DOHH2 (cell line): ENCODE results near the gene CYBRD1.

Source experiments
- EZH2phosphoT487 ChIP-seq: fragments of 200-600 bp; sonication (generic); IDR thresholded peaks from 2 replicates; pipeline ENCODE4 v1.6.1; 2017; ENCODE audit warnings: borderline replicate concordance, mild to moderate bottlenecking, antibody characterized with exemption, low read length, moderate library complexity, mixed read lengths
- TF ChIP-seq, protein P1 (sequence below): fragments of 200-600 bp; sonication (generic); IDR thresholded peaks from one replicate; pipeline ENCODE4 v1.5.1; 2014; ENCODE audit warnings: antibody characterized with exemption, mild to moderate bottlenecking, low read depth, low read length; ENCODE audit not compliant: poor library complexity, severe bottlenecking

DNA sequence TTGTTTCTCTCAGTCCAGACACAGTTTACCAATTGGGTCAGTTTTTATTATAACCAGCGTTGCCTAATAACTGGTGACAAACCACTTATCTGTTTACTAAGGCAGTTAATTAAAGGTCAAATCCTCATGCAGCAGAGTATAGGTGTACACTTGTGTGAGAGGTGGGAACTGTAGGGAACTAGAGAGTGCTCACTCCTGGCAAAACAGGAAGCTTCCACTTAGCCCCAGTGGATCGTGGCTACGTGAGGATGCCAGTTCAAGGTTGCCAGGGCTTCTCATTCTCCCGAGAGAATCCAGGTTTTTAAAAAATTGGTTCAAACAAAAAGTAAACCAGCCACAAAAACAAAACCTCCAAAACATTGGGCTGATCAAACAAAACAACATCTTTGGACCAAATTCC is 8.1 kb downstream of the CYBRD1 start:
- TF ChIP-seq, protein P1, sequence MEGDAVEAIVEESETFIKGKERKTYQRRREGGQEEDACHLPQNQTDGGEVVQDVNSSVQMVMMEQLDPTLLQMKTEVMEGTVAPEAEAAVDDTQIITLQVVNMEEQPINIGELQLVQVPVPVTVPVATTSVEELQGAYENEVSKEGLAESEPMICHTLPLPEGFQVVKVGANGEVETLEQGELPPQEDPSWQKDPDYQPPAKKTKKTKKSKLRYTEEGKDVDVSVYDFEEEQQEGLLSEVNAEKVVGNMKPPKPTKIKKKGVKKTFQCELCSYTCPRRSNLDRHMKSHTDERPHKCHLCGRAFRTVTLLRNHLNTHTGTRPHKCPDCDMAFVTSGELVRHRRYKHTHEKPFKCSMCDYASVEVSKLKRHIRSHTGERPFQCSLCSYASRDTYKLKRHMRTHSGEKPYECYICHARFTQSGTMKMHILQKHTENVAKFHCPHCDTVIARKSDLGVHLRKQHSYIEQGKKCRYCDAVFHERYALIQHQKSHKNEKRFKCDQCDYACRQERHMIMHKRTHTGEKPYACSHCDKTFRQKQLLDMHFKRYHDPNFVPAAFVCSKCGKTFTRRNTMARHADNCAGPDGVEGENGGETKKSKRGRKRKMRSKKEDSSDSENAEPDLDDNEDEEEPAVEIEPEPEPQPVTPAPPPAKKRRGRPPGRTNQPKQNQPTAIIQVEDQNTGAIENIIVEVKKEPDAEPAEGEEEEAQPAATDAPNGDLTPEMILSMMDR, result no peak
- TF ChIP-seq EZH2phosphoT487, result no peak
